HCT116 (cell line): ENCODE results near the gene ASB1. TPM values are rescaled to one million over a fixed set of nuclear protein-coding genes. Genes with fewer than 3 reads are reported as not detected.

ENCODE experiments used
- ATAC-seq: fragments of 200-7000 bp; cut with Tn5 transposase; 2 replicates; pipeline ENCODE4 v1.9.1; 2020; ENCODE audit warnings: mild to moderate bottlenecking, moderate library complexity
- BruUV-seq: library from RNA; stranded (reverse); fragments of 400-500 nt; replicated peaks from 2 replicates; lab custom pipeline; 2021; lab: Mats Ljungman, UMichigan
- CTCF ChIA-PET: fragments of 300-600 bp; sonication (Branson Sonifier 250); formaldehyde crosslinking; loops from one replicate; lab custom pipeline; 2021; ENCODE audit warnings: antibody characterized with exemption; lab: Charles Lee
- POLR2A ChIA-PET: fragments of 300-600, 350-600 bp; sonication (Branson Sonifier 250); formaldehyde crosslinking; loops from one replicate; lab custom pipeline; 2021; ENCODE audit warnings: antibody characterized with exemption; lab: Charles Lee
- RAD21 ChIA-PET, 2 experiments: fragments of 300-600 bp; sonication (Branson Sonifier 250); formaldehyde crosslinking; loops; one replicate each; lab custom pipeline; 2023; ENCODE audit warnings: low total read pairs in 2 of 2; ENCODE audit not compliant: uncharacterized antibody in 2 of 2, unreplicated experiment in 2 of 2, low non-redundant PET in 1 of 2; lab: Charles Lee
- DNase-seq: peaks from one replicate; pipeline ENCODE4 v3.0.0-alpha.2; 2010; ENCODE audit warnings: low read depth, low spot score
- H2AFZ ChIP-seq: fragments of 200-600 bp; shearing (Covaris generic), sonication (generic); 2 replicates; pipeline ENCODE4 v1.6.1; 2017; ENCODE audit warnings: low read depth, mixed run types, mixed read lengths, antibody characterized with exemption, low read length; ENCODE audit not compliant: poor library complexity, severe bottlenecking
- H3K27ac ChIP-seq: 2 replicates; pipeline ENCODE4 v1.5.1; 2012; ENCODE audit warnings: low read depth, low read length
- H3K27me3 ChIP-seq: fragments of 200-600 bp; sonication (generic); 2 replicates; pipeline ENCODE4 v1.6.1; 2016; ENCODE audit warnings: mixed run types, low read length, mixed read lengths; ENCODE audit not compliant: insufficient read depth
- H3K36me3 ChIP-seq, 2 experiments: fragments of 200-500 bp in 1 of 2; fragments of 200-600 bp in 1 of 2; sonication (Bioruptor generic) in 1 of 2; sonication (generic) in 1 of 2; 2 replicates each; pipeline versions ENCODE4 v1.5.1 to v1.6.1; 2014 to 2016; ENCODE audit warnings: low read length in 2 of 2, inconsistent platforms in 1 of 2, mixed read lengths in 1 of 2, mixed run types in 1 of 2; ENCODE audit not compliant: insufficient read depth in 2 of 2, control insufficient read depth in 1 of 2
- H3K4me1 ChIP-seq, 2 experiments: fragments of 200-600 bp in 1 of 2; sonication (generic) in 1 of 2; 2 replicates each; pipeline versions ENCODE4 v1.5.1 to v1.6.1; 2012 to 2017; ENCODE audit warnings: low read length in 2 of 2, inconsistent platforms in 1 of 2, mild to moderate bottlenecking in 1 of 2, mixed read lengths in 1 of 2, mixed run types in 1 of 2, moderate library complexity in 1 of 2; ENCODE audit not compliant: insufficient read depth in 2 of 2, control insufficient read depth in 1 of 2
- H3K4me2 ChIP-seq: fragments of 200-600 bp; sonication (generic); 2 replicates; pipeline ENCODE4 v1.6.1; 2017; ENCODE audit warnings: mixed run types, low read length, mixed read lengths
- H3K4me3 ChIP-seq, 2 experiments: fragments of 200-600 bp in 1 of 2; sonication (generic) in 1 of 2; replicated peaks in 1 of 2; 2 replicates each; pipeline ENCODE4 v1.5.1; 2011 to 2016; ENCODE audit warnings: low read length in 2 of 2, control low read depth in 1 of 2, low read depth in 1 of 2, mild to moderate bottlenecking in 1 of 2, mixed read lengths in 1 of 2, mixed run types in 1 of 2
- H3K79me2 ChIP-seq: fragments of 200-600 bp; sonication (generic); 2 replicates; pipeline ENCODE4 v1.6.1; 2017; ENCODE audit warnings: mild to moderate bottlenecking, mixed run types, low read length, moderate library complexity, mixed read lengths; ENCODE audit not compliant: insufficient read depth
- H3K9ac ChIP-seq: fragments of 200-600 bp; sonication (generic); 2 replicates; pipeline ENCODE4 v1.6.1; 2016; ENCODE audit warnings: low read length, mixed read lengths
- H3K9me2 ChIP-seq: fragments of 200-600 bp; sonication (generic), shearing (Covaris generic); 2 replicates; pipeline ENCODE4 v1.6.1; 2017; ENCODE audit warnings: mixed run types, mild to moderate bottlenecking, moderate library complexity; ENCODE audit not compliant: insufficient read depth
- H3K9me3 ChIP-seq, 2 experiments: fragments of 200-500 bp in 1 of 2; fragments of 200-600 bp in 1 of 2; sonication (Bioruptor generic) in 1 of 2; sonication (generic) in 1 of 2; 2 replicates each; pipeline ENCODE4 v1.6.1; 2014 to 2017; ENCODE audit warnings: low read length in 2 of 2, mixed read lengths in 2 of 2, inconsistent platforms in 1 of 2, low read depth in 1 of 2, mild to moderate bottlenecking in 1 of 2, mixed run types in 1 of 2, moderate library complexity in 1 of 2; ENCODE audit not compliant: control insufficient read depth in 1 of 2, insufficient read depth in 1 of 2
- H4K20me1 ChIP-seq: fragments of 200-600 bp; sonication (generic), shearing (Covaris generic); 2 replicates; pipeline ENCODE4 v1.6.1; 2017; ENCODE audit warnings: mixed run types, mild to moderate bottlenecking, moderate library complexity; ENCODE audit not compliant: insufficient read depth
- CBX3 ChIP-seq: IDR thresholded peaks from 2 replicates; pipeline ENCODE4 v1.6.1; 2012; ENCODE audit warnings: low read depth
- CEBPB ChIP-seq: IDR thresholded peaks from 2 replicates; pipeline ENCODE4 v1.6.1; 2012; ENCODE audit warnings: low read depth
- CTCF ChIP-seq, 3 experiments: fragments of 200-600 bp in 1 of 3; sonication (generic) in 1 of 3; IDR thresholded peaks in 2 of 3; conservative IDR thresholded peaks in 1 of 3; 2 replicates each; pipeline ENCODE4 v1.5.1; 2012 to 2017; ENCODE audit warnings: low read depth in 2 of 3, low read length in 2 of 3, antibody characterized with exemption in 1 of 3, borderline replicate concordance in 1 of 3, control low read depth in 1 of 3, mild to moderate bottlenecking in 1 of 3, mixed read lengths in 1 of 3, mixed run types in 1 of 3, moderate library complexity in 1 of 3; ENCODE audit not compliant: insufficient read depth in 1 of 3
- RAD21 ChIP-seq: IDR thresholded peaks from 2 replicates; pipeline ENCODE4 v1.6.1; 2012; ENCODE audit warnings: low read depth, mild to moderate bottlenecking
- YY1 ChIP-seq: IDR thresholded peaks from 2 replicates; pipeline ENCODE4 v1.6.1; 2011; ENCODE audit warnings: low read length, low read depth, moderate library complexity, mild to moderate bottlenecking; ENCODE audit not compliant: insufficient replicate concordance; ENCODE audit errors: extremely low read depth
- intact Hi-C: fragments of 100-400 bp; cut with micrococcal nuclease; formaldehyde crosslinking; loops from 2 replicates; pipeline ENCODE4 v1.10.0; 2022
- total RNA-seq: library from RNA; stranded (reverse); gene quantifications from one replicate; pipeline ENCODE4 v1.2.1, GENCODE V29; 2021; ENCODE audit not compliant: unreplicated experiment
- TF ChIP-seq, protein P1 (sequence below): IDR thresholded peaks from 2 replicates; pipeline ENCODE4 v1.6.1; 2012; ENCODE audit warnings: low read depth

The ASB1 gene
- total RNA-seq, 1 experiment from 2014 or later: 43.1 TPM

- Histone ChIP-seq H3K9ac (no peak overlapping the region), H3K79me2 (no peaks in the 10 kb centered on the region), H3K9me3 (no peaks in the 10 kb centered on the region), H3K4me3 (no peak overlapping the region), H2AFZ (no peak overlapping the region), H3K27me3 (no peaks in the 10 kb centered on the region), H3K4me2 (no peak overlapping the region), H3K9me2 (no peaks in the 10 kb centered on the region), H3K27ac (no peak overlapping the region), H4K20me1 (no peaks in the 10 kb centered on the region), H3K36me3 (no peaks in the 10 kb centered on the region), H3K4me1 (no peaks in the 10 kb centered on the region)
- TF ChIP-seq RAD21 (no peak), YY1 (no peak)
- TF ChIP-seq, protein P1, sequence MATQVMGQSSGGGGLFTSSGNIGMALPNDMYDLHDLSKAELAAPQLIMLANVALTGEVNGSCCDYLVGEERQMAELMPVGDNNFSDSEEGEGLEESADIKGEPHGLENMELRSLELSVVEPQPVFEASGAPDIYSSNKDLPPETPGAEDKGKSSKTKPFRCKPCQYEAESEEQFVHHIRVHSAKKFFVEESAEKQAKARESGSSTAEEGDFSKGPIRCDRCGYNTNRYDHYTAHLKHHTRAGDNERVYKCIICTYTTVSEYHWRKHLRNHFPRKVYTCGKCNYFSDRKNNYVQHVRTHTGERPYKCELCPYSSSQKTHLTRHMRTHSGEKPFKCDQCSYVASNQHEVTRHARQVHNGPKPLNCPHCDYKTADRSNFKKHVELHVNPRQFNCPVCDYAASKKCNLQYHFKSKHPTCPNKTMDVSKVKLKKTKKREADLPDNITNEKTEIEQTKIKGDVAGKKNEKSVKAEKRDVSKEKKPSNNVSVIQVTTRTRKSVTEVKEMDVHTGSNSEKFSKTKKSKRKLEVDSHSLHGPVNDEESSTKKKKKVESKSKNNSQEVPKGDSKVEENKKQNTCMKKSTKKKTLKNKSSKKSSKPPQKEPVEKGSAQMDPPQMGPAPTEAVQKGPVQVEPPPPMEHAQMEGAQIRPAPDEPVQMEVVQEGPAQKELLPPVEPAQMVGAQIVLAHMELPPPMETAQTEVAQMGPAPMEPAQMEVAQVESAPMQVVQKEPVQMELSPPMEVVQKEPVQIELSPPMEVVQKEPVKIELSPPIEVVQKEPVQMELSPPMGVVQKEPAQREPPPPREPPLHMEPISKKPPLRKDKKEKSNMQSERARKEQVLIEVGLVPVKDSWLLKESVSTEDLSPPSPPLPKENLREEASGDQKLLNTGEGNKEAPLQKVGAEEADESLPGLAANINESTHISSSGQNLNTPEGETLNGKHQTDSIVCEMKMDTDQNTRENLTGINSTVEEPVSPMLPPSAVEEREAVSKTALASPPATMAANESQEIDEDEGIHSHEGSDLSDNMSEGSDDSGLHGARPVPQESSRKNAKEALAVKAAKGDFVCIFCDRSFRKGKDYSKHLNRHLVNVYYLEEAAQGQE: no peak
- DNase-seq (no peak), ATAC-seq (no peak)
- POLR2A ChIA-PET: no interaction called here
- BruUV-seq: no TSS peak
- RAD21 ChIA-PET: no interaction called here
- intact Hi-C loops: loop anchor here (1.0 kb wide), 1 partner anchor 92 kb away; no protein-coding TSS in a partner anchor
- CTCF ChIA-PET: interaction anchor here (2.1 kb wide), 1 partner anchor 91 kb away, joined by 10 read pairs; no protein-coding TSS in a partner anchor
These were observed 35.2 kb downstream of the ASB1 start for GRCh38 chr2:238461916-238462315.

DNA sequence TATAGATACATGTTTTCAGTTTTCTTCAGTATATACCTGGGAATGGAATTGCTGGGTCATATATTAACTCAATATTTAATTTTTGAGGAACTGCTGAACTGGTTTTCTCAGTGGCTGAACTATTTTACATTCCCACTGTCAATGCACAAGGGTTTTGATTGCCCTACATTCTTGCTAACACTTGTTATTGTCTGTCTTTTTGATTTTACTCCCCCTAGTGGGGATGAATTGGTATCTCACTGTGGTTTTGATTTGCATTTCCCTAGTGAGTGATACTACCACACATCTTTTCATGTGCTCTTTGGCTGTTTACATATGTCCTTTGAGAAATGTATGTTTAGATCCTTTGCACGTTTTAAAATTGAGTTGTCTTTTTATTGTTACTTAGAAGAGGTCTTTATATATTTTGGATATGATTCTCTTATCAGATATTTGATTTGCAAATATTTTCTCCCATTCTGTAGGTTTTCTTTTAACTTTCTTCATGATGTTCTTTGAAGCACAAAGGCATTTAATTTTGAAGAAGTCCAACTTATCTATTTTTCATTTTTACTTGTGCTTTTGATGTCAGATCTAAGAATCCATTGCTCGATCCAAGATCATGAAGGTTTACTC is 36.2 kb downstream of the ASB1 start:
- no TSS peak for BruUV-seq
- Histone ChIP-seq H3K36me3 (no peaks in the 10 kb centered on the region), H4K20me1 (no peaks in the 10 kb centered on the region), H3K4me3 (no peak overlapping the region), H2AFZ (no peak overlapping the region), H3K27me3 (no peaks in the 10 kb centered on the region), H3K4me1 (no peaks in the 10 kb centered on the region), H3K4me2 (no peak overlapping the region), H3K9ac (no peak overlapping the region), H3K79me2 (no peaks in the 10 kb centered on the region), H3K9me3 (no peaks in the 10 kb centered on the region), H3K9me2 (no peaks in the 10 kb centered on the region), H3K27ac (no peak overlapping the region)
- DNase-seq (peak; percentile 40), ATAC-seq (peak; percentile 88)
- CTCF ChIA-PET: interaction anchor here (0.9 kb wide), 2 partner anchors 92 kb away, joined by 3 read pairs; no protein-coding TSS in a partner anchor
- POLR2A ChIA-PET: no interaction called here
- RAD21 ChIA-PET: interaction anchor here in 1 of 2 experiments (0.6 kb wide), 1 partner anchor 103 kb away, joined by 3 read pairs; no protein-coding TSS in a partner anchor
- TF ChIP-seq RAD21 (peak; percentile 79), CBX3 (peak; percentile 76; the same call in 1 of the 2 replicates), CEBPB (no peak), CTCF (IDR thresholded peaks at IDR 0.05 in 2 of 3, conservative IDR thresholded peaks at IDR 0.05 in 1 of 3; ENCODE audit: borderline replicate concordance in 1 of 3, insufficient read depth in 1 of 3, low read depth in 2 of 3, low read length in 2 of 3) (peak; percentile 62 to 86 (median 76); a peak in 5 of 6 replicates)
- intact Hi-C loops: loop anchor here (1.0 kb wide), 1 partner anchor 93 kb away; no protein-coding TSS in a partner anchor
